HCT116 (cell line): ENCODE measurements around the gene CGNL1.

Source experiments
- CEBPB ChIP-seq: IDR thresholded peaks from 2 replicates; pipeline ENCODE4 v1.6.1; 2012; ENCODE audit warnings: low read depth
- EZH2 ChIP-seq: fragments of 200-600 bp; sonication (generic); IDR thresholded peaks from 2 replicates; pipeline ENCODE4 v1.6.1; 2017; ENCODE audit warnings: antibody characterized with exemption, mixed run types
- EZH2phosphoT487 ChIP-seq: fragments of 200-600 bp; IDR thresholded peaks from 2 replicates; pipeline ENCODE4 v1.6.1; 2018; ENCODE audit warnings: antibody characterized with exemption, borderline replicate concordance
- JUND ChIP-seq: IDR thresholded peaks from 2 replicates; pipeline ENCODE4 v1.6.1; 2012
- POLR2A ChIP-seq: IDR thresholded peaks from 2 replicates; pipeline ENCODE4 v1.7.0; 2011; ENCODE audit warnings: borderline replicate concordance; ENCODE audit not compliant: insufficient read depth, insufficient read length; ENCODE audit errors: extremely low read depth
- POLR2AphosphoS5 ChIP-seq: IDR thresholded peaks from 2 replicates; pipeline ENCODE4 v1.6.1; 2011; ENCODE audit warnings: mild to moderate bottlenecking, low read depth, low read length, moderate library complexity
- RAD21 ChIP-seq: IDR thresholded peaks from 2 replicates; pipeline ENCODE4 v1.6.1; 2012; ENCODE audit warnings: low read depth, mild to moderate bottlenecking
- SIN3A ChIP-seq: IDR thresholded peaks from 2 replicates; pipeline ENCODE4 v1.6.1; 2012; ENCODE audit warnings: low read depth
- YY1 ChIP-seq: IDR thresholded peaks from 2 replicates; pipeline ENCODE4 v1.6.1; 2011; ENCODE audit warnings: low read length, low read depth, moderate library complexity, mild to moderate bottlenecking; ENCODE audit not compliant: insufficient replicate concordance; ENCODE audit errors: extremely low read depth
- ZFX ChIP-seq: fragments of 450-650 bp; IDR thresholded peaks from 2 replicates; pipeline ENCODE4 v1.6.1; 2017
- TF ChIP-seq, protein P1 (sequence below), 3 experiments: fragments of 200-600 bp in 1 of 3; sonication (generic) in 1 of 3; IDR thresholded peaks in 2 of 3; conservative IDR thresholded peaks in 1 of 3; 2 replicates each; pipeline ENCODE4 v1.5.1; 2012 to 2017; ENCODE audit warnings: low read depth in 2 of 3, low read length in 2 of 3, antibody characterized with exemption in 1 of 3, borderline replicate concordance in 1 of 3, control low read depth in 1 of 3, mild to moderate bottlenecking in 1 of 3, mixed read lengths in 1 of 3, mixed run types in 1 of 3, moderate library complexity in 1 of 3; ENCODE audit not compliant: insufficient read depth in 1 of 3

DNA sequence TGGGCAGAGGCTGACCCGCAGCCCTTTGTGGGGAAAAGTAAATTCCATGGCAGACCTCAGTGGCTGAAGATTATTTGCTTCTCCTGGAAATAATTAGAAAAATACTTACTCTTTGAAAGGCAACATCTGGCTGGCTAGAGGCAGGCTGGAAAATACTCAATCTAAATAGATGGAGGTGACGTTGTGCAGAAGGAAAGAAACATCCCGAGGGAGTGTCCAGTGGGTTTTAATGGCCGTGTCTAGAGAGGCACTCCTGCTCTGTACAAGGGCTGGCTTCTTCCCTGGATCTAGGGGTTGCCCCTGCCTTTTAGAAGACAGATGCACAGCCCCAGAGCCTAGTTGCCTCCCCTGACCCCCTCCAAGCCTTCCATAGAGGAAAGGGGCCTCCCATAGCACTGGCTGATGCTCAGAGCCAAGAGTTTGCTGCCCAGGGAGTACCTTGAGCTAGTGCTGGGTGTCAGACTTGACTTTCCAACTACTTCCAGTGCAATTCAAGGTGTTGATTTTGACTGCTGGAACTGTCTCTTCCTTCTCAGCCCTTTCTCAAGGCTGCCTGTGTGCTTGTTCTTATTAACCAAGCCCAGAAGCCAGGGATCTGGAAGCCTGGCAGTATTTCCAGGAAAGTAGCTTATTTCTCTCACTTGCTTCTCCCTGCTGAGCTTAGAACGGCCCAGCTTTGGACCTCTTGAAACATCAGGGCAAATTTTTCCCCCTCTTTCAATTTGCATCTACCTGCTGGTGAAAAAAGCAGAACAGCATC lies 27.4 kb downstream of the CGNL1 start:
- TF ChIP-seq, protein P1, sequence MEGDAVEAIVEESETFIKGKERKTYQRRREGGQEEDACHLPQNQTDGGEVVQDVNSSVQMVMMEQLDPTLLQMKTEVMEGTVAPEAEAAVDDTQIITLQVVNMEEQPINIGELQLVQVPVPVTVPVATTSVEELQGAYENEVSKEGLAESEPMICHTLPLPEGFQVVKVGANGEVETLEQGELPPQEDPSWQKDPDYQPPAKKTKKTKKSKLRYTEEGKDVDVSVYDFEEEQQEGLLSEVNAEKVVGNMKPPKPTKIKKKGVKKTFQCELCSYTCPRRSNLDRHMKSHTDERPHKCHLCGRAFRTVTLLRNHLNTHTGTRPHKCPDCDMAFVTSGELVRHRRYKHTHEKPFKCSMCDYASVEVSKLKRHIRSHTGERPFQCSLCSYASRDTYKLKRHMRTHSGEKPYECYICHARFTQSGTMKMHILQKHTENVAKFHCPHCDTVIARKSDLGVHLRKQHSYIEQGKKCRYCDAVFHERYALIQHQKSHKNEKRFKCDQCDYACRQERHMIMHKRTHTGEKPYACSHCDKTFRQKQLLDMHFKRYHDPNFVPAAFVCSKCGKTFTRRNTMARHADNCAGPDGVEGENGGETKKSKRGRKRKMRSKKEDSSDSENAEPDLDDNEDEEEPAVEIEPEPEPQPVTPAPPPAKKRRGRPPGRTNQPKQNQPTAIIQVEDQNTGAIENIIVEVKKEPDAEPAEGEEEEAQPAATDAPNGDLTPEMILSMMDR (IDR thresholded peaks at IDR 0.05 in 2 of 3, conservative IDR thresholded peaks at IDR 0.05 in 1 of 3; ENCODE audit: borderline replicate concordance in 1 of 3, insufficient read depth in 1 of 3, low read depth in 2 of 3, low read length in 2 of 3) = no peak
- no peak for TF ChIP-seq POLR2A
- TF ChIP-seq ZFX = no peak
- no peak for TF ChIP-seq EZH2phosphoT487
- no peak for TF ChIP-seq POLR2AphosphoS5
- TF ChIP-seq RAD21 = no peak
- no peak for TF ChIP-seq SIN3A
- TF ChIP-seq EZH2 = no peak
- TF ChIP-seq CEBPB = no peak
- no peak for TF ChIP-seq JUND
- TF ChIP-seq YY1 = no peak
